DOHH2 (cell line): Measurements from ENCODE around the gene DIP2C.
A peak's percentile ranks its signal among the peaks of the same experiment; 100 is the strongest.

Experiments used
- H3F3A ChIP-seq: fragments of 200-600 bp; sonication (generic), shearing (Covaris generic); 2 replicates; pipeline ENCODE4 v1.6.0; 2016; ENCODE audit warnings: antibody characterized with exemption, mild to moderate bottlenecking; ENCODE audit not compliant: control insufficient read depth, insufficient read depth
- H3K27ac ChIP-seq: fragments of 200-600 bp; sonication (generic); 2 replicates; pipeline ENCODE4 v1.5.1; 2014; ENCODE audit warnings: low read depth, mild to moderate bottlenecking, low read length, moderate library complexity
- H3K27me3 ChIP-seq: fragments of 200-600 bp; sonication (generic); 2 replicates; pipeline ENCODE4 v1.6.1; 2014; ENCODE audit warnings: mild to moderate bottlenecking, low read length, mixed read lengths; ENCODE audit not compliant: control insufficient read depth
- H3K36me3 ChIP-seq: fragments of 200-600 bp; sonication (generic); 2 replicates; pipeline ENCODE4 v1.6.1; 2014; ENCODE audit warnings: mild to moderate bottlenecking, low read length, moderate library complexity, mixed read lengths; ENCODE audit not compliant: control insufficient read depth
- H3K4me1 ChIP-seq: fragments of 200-600 bp; sonication (generic); 2 replicates; pipeline ENCODE4 v1.6.1; 2014; ENCODE audit warnings: mild to moderate bottlenecking, low read length, mixed read lengths; ENCODE audit not compliant: control insufficient read depth
- H3K4me2 ChIP-seq: fragments of 200-600 bp; sonication (generic); 2 replicates; pipeline ENCODE4 v1.6.0; 2014; ENCODE audit warnings: mild to moderate bottlenecking, low read length, moderate library complexity
- H3K4me3 ChIP-seq: fragments of 200-600 bp; sonication (generic); 2 replicates; pipeline ENCODE4 v1.5.1; 2014; ENCODE audit warnings: mild to moderate bottlenecking, low read length, mixed read lengths
- H3K79me2 ChIP-seq: fragments of 200-600 bp; sonication (generic); 2 replicates; pipeline ENCODE4 v1.6.1; 2014; ENCODE audit warnings: mild to moderate bottlenecking, low read length, mixed read lengths; ENCODE audit not compliant: control insufficient read depth
- H3K9me2 ChIP-seq: fragments of 200-600 bp; sonication (generic); replicated peaks from 2 replicates; pipeline ENCODE4 v1.6.1; 2014; ENCODE audit warnings: mild to moderate bottlenecking, low read length, mixed read lengths; ENCODE audit not compliant: control insufficient read depth
- H3K9me3 ChIP-seq: fragments of 200-600 bp; sonication (generic); 2 replicates; pipeline ENCODE4 v1.6.1; 2014; ENCODE audit warnings: antibody characterized with exemption, low read length, mixed read lengths; ENCODE audit not compliant: control insufficient read depth, insufficient read depth
- H4K20me1 ChIP-seq: fragments of 200-600 bp; sonication (generic); 2 replicates; pipeline ENCODE4 v1.6.0; 2014; ENCODE audit warnings: low read depth, mild to moderate bottlenecking, antibody characterized with exemption, low read length, moderate library complexity; ENCODE audit not compliant: control insufficient read depth, insufficient read depth
- EZH2phosphoT487 ChIP-seq: fragments of 200-600 bp; sonication (generic); IDR thresholded peaks from 2 replicates; pipeline ENCODE4 v1.6.1; 2017; ENCODE audit warnings: borderline replicate concordance, mild to moderate bottlenecking, antibody characterized with exemption, low read length, moderate library complexity, mixed read lengths
- TF ChIP-seq, protein P1 (sequence below): fragments of 200-600 bp; sonication (generic); IDR thresholded peaks from one replicate; pipeline ENCODE4 v1.5.1; 2014; ENCODE audit warnings: antibody characterized with exemption, mild to moderate bottlenecking, low read depth, low read length; ENCODE audit not compliant: poor library complexity, severe bottlenecking

Gene DIP2C

DNA sequence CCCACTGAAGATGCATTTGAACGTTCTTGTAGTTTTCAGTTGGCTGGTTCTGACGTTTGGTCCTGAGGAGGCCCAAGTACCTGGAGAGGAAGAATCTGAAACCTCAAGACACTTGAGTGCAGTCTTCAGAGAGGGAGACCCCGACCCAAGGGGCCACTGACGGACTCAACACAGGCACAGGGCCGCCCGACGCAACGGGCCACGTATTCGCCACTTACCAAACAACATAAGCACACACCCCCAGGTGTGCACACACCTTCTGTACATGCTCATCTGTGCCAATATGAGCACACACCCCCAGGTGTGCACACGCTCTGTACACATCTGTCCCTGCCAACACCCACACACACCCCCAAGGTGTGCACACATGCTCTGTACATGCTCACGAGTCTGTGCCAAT, 68.5 kb downstream of the DIP2C start:
- Histone ChIP-seq H4K20me1 (no peaks in the 10 kb centered on the region), H3K4me3 (peak overlapping the region; percentile 37), H3K36me3 (no peaks in the 10 kb centered on the region), H3K27me3 (no peaks in the 10 kb centered on the region), H3K27ac (peak overlapping the region; percentile 74), H3K9me3 (no peaks in the 10 kb centered on the region), H3K4me1 (peaks cover 39% of the 10 kb centered on the region), H3F3A (peaks cover 5% of the 10 kb centered on the region), H3K4me2 (peak overlapping the region; percentile 58), H3K79me2 (no peaks in the 10 kb centered on the region), H3K9me2 (no peaks in the 10 kb centered on the region)
- no peak for TF ChIP-seq EZH2phosphoT487
- TF ChIP-seq, protein P1, sequence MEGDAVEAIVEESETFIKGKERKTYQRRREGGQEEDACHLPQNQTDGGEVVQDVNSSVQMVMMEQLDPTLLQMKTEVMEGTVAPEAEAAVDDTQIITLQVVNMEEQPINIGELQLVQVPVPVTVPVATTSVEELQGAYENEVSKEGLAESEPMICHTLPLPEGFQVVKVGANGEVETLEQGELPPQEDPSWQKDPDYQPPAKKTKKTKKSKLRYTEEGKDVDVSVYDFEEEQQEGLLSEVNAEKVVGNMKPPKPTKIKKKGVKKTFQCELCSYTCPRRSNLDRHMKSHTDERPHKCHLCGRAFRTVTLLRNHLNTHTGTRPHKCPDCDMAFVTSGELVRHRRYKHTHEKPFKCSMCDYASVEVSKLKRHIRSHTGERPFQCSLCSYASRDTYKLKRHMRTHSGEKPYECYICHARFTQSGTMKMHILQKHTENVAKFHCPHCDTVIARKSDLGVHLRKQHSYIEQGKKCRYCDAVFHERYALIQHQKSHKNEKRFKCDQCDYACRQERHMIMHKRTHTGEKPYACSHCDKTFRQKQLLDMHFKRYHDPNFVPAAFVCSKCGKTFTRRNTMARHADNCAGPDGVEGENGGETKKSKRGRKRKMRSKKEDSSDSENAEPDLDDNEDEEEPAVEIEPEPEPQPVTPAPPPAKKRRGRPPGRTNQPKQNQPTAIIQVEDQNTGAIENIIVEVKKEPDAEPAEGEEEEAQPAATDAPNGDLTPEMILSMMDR: no peak

DNA sequence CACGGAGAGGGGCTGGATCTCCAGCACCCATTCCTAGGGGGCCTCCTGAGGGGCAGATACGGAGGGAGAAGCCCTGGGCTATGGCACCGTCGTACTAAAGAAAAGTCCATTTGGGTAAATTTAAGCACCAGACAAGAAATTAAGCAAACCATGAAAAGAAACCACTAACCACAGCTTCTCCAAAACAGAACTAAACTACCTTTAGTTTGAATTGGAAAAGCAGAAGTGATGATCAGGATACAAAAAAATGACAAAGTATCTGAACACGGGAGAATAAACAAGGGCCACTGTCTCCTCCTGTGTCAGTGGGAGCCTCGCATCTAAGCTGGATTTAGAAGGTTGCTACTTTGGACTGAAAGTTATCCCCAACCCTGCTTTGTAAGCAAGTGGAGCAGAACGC, 69.1 kb downstream of the DIP2C start:
- no peaks in the 10 kb centered on the region for H3K79me2 ChIP-seq
- no peaks in the 10 kb centered on the region for H4K20me1 ChIP-seq
- peak overlapping the region; percentile 37 for H3K4me3 ChIP-seq
- no peaks in the 10 kb centered on the region for H3K36me3 ChIP-seq
- peaks cover 39% of the 10 kb centered on the region for H3K4me1 ChIP-seq
- H3K27ac ChIP-seq: peak overlapping the region; percentile 74
- H3K9me3 ChIP-seq: no peaks in the 10 kb centered on the region
- H3K9me2 ChIP-seq: no peaks in the 10 kb centered on the region
- no peak for TF ChIP-seq EZH2phosphoT487
- TF ChIP-seq, protein P1: no peak
- H3F3A ChIP-seq: peaks cover 5% of the 10 kb centered on the region
- H3K27me3 ChIP-seq: no peaks in the 10 kb centered on the region
- peak overlapping the region; percentile 58 for H3K4me2 ChIP-seq

DNA sequence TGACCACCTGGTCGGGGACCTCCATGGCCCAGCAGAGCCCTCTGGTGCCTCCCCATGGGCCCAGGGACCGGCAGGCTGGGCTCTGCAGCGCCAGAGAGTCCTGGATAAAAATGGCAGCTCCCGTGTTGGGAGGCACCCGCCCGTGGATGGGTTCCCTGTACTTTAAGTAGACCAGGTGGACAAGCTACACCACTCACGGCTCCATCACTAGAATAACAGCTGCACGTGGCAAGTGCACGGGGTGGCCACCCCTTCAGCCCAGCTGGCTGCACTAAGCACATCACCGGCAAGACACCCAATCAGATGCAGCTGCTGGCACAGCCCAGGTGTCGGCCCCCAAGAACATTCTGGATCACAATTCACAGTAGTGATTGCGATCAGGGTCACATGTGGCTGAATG, 69.8 kb downstream of the DIP2C start:
- Histone ChIP-seq H3K4me3 (peak overlapping the region; percentile 37), H3K4me2 (peak overlapping the region; percentile 58), H4K20me1 (no peaks in the 10 kb centered on the region), H3K4me1 (peaks cover 39% of the 10 kb centered on the region), H3F3A (peaks cover 5% of the 10 kb centered on the region), H3K79me2 (no peaks in the 10 kb centered on the region), H3K9me2 (no peaks in the 10 kb centered on the region), H3K27me3 (no peaks in the 10 kb centered on the region), H3K9me3 (no peaks in the 10 kb centered on the region), H3K36me3 (no peaks in the 10 kb centered on the region), H3K27ac (peak overlapping the region; percentile 74)
- TF ChIP-seq EZH2phosphoT487: no peak
- TF ChIP-seq, protein P1: no peak
